GM18951 (cell line): Measurements from ENCODE around the gene PFN1.

Experiments used
- POLR2A ChIP-seq: IDR thresholded peaks from 4 replicates; pipeline ENCODE4 v1.6.1; 2011; ENCODE audit warnings: mild to moderate bottlenecking; ENCODE audit not compliant: insufficient read length, insufficient read depth; ENCODE audit errors: extremely low read depth
- in situ Hi-C: fragments of 300-500 bp; cut with MboI; formaldehyde crosslinking; loops from one replicate; pipeline ENCODE4 v1.12.0; 2022; ENCODE audit warnings: low sequenced_read_pairs, mixed read lengths, inconsistent platforms; ENCODE audit not compliant: unreplicated experiment

Gene PFN1

GRCh38 chr17:4948166-4948930 lies at the start of gene PFN1:
Gene PFN1 (minus strand): TSS chr17:4948530. CDS start chr17:4948394, 136 bp downstream.
- TF ChIP-seq POLR2A, result peak; percentile 94
- in situ Hi-C loops, result no loop called here

GRCh38 chr17:4997302-4998026 lies 49.1 kb upstream of the PFN1 start, which contains the start of the genes INCA1 and KIF1C:
Gene INCA1 (minus strand): TSS chr17:4997522. CDS start chr17:4994437, 3,085 bp downstream.
Gene KIF1C (plus strand): TSS chr17:4997950. CDS start chr17:5000247, 2,297 bp downstream.
- in situ Hi-C loops, result no loop called here
- TF ChIP-seq POLR2A, result peak; percentile 58

GRCh38 chr17:4994081-4994595 lies 45.8 kb upstream of the PFN1 start:
- TF ChIP-seq POLR2A, result no peak
- in situ Hi-C loops, result no loop called here

- TF ChIP-seq POLR2A, result peak; percentile 38
- in situ Hi-C loops, result no loop called here
Measured at GRCh38 chr17:4987767-4988567, 39.6 kb upstream of the PFN1 start.

GRCh38 chr17:4986951-4987766 lies 38.8 kb upstream of the PFN1 start, which contains the start of gene CAMTA2:
Gene CAMTA2 (minus strand): TSS chr17:4987675. CDS start chr17:4986222, 1,453 bp downstream.
- in situ Hi-C loops, result no loop called here
- peak; percentile 83 for TF ChIP-seq POLR2A

GRCh38 chr17:4986403-4986802 lies 38.1 kb upstream of the PFN1 start:
- in situ Hi-C loops, result no loop called here

GRCh38 chr17:4982305-4982704 lies 34.0 kb upstream of the PFN1 start:
- in situ Hi-C loops, result no loop called here
- no peak for TF ChIP-seq POLR2A

More at GRCh38 chr17:4986403-4986802, 38.1 kb upstream of the PFN1 start:
- no peak for TF ChIP-seq POLR2A

GRCh38 chr17:4980644-4981216 lies 32.4 kb upstream of the PFN1 start:
- TF ChIP-seq POLR2A, result no peak
- in situ Hi-C loops, result no loop called here

GRCh38 chr17:4978726-4979125 lies 30.4 kb upstream of the PFN1 start:
- in situ Hi-C loops, result no loop called here
- TF ChIP-seq POLR2A, result no peak

GRCh38 chr17:4974115-4974670 lies 25.9 kb upstream of the PFN1 start:
- in situ Hi-C loops, result no loop called here
- no peak for TF ChIP-seq POLR2A
